Activated T-cell treated with anti-CD3 and anti-CD28 coated beads, Interleukin-2, amount 50 U/mL, for 24 hours (primary cell): ENCODE results near the gene USP36.

ENCODE experiments used
- DNase-seq: peaks from one replicate; pipeline ENCODE4 v3.0.0-alpha.2; 2020
- H3K27ac Mint-ChIP-seq: 2 replicates; pipeline ENCODE4 v1.8.0; 2020; ENCODE audit warnings: mild to moderate bottlenecking, mixed read lengths
- H3K27me3 Mint-ChIP-seq: 2 replicates; pipeline ENCODE4 v1.8.0; 2020; ENCODE audit warnings: mixed read lengths
- H3K36me3 Mint-ChIP-seq: 2 replicates; pipeline ENCODE4 v1.8.0; 2020; ENCODE audit warnings: low read depth, mixed read lengths
- H3K4me1 Mint-ChIP-seq: 2 replicates; pipeline ENCODE4 v1.8.0; 2020; ENCODE audit warnings: low read depth, mixed read lengths
- H3K4me3 Mint-ChIP-seq: 2 replicates; pipeline ENCODE4 v1.8.0; 2020; ENCODE audit warnings: mild to moderate bottlenecking, moderate library complexity, mixed read lengths
- H3K9me3 Mint-ChIP-seq: 2 replicates; pipeline ENCODE4 v1.8.0; 2020; ENCODE audit warnings: mixed read lengths

The USP36 gene

GRCh38 chr17:78774956-78775571 is 65.5 kb downstream of the USP36 start:
- H3K9me3 Mint-ChIP-seq, result no peaks in the 10 kb centered on the region
- peaks cover 70% of the 10 kb centered on the region for H3K4me1 Mint-ChIP-seq
- no peaks in the 10 kb centered on the region for H3K27me3 Mint-ChIP-seq
- peaks cover 48% of the 10 kb centered on the region for H3K36me3 Mint-ChIP-seq
- peak overlapping the region; percentile 94 for H3K27ac Mint-ChIP-seq
- peak; percentile 77 for DNase-seq
- H3K4me3 Mint-ChIP-seq, result peak overlapping the region; percentile 79

DNA sequence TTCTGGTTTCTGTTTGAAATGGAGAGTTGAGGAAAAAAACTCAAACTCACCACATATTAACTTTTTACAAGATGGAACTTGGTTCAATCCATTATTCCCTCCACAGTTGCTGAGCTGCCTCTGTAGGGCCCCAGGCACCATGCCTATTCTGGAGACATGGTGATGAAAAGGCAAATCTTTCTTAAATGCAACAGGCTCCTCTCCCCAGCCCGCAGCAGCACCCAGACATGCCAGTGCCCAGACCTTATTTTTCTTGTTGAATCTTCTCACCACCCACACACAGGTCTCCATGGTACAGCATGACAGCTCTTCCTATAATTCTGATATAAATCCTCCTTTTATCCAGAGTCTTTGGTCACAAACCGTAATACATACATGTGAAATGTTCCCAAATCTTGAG is 66.2 kb downstream of the USP36 start:
- H3K27me3 Mint-ChIP-seq, result no peaks in the 10 kb centered on the region
- peak; percentile 56 for DNase-seq
- peaks cover 42% of the 10 kb centered on the region for H3K36me3 Mint-ChIP-seq
- H3K9me3 Mint-ChIP-seq, result no peaks in the 10 kb centered on the region
- H3K27ac Mint-ChIP-seq, result peak overlapping the region; percentile 94
- H3K4me1 Mint-ChIP-seq, result peaks cover 64% of the 10 kb centered on the region
- peak overlapping the region; percentile 79 for H3K4me3 Mint-ChIP-seq

- Mint-ChIP-seq H3K36me3 (peaks cover 34% of the 10 kb centered on the region), H3K9me3 (no peaks in the 10 kb centered on the region), H3K4me3 (peak overlapping the region; percentile 75), H3K4me1 (peaks cover 50% of the 10 kb centered on the region), H3K27ac (peak overlapping the region; percentile 98), H3K27me3 (no peaks in the 10 kb centered on the region)
- DNase-seq, result peak; percentile 42
These were observed 68.7 kb downstream of the USP36 start for GRCh38 chr17:78771758-78772382.

DNA sequence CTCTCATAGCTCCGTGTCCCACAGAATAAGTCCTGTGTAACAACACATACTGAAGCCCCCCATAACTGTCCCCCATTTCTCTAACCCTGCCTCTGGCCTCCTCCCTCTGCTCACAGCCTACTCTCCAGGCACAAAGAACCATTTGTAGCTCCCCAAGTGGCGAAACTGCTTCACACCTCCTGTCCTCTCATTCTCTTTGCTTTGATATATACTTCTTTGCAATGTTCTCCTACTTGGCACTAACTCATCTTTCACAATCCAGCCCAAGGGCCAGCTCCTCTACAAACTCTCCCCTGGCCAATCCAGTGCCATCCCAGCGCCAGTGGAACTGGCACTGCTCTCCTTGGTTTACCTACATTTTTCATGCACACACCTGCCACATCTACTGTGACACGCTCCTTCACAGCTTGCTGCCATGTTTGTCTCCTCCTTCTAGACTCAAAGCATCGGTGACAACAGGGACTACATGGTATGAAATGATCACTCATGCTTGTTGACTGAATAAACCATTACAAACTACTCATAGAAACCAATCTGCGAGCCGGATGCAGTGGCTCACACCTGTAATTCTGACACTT is 71.3 kb downstream of the USP36 start:
- peak; percentile 40 for DNase-seq
- Mint-ChIP-seq H3K36me3 (peaks cover 32% of the 10 kb centered on the region), H3K4me3 (no peak overlapping the region), H3K4me1 (peaks cover 39% of the 10 kb centered on the region), H3K27ac (no peak overlapping the region), H3K27me3 (no peaks in the 10 kb centered on the region), H3K9me3 (no peaks in the 10 kb centered on the region)

- no peak overlapping the region for H3K27ac Mint-ChIP-seq
- H3K4me1 Mint-ChIP-seq, result peaks cover 41% of the 10 kb centered on the region
- no peaks in the 10 kb centered on the region for H3K27me3 Mint-ChIP-seq
These were observed 72.8 kb downstream of the USP36 start for GRCh38 chr17:78767806-78768205.

DNA sequence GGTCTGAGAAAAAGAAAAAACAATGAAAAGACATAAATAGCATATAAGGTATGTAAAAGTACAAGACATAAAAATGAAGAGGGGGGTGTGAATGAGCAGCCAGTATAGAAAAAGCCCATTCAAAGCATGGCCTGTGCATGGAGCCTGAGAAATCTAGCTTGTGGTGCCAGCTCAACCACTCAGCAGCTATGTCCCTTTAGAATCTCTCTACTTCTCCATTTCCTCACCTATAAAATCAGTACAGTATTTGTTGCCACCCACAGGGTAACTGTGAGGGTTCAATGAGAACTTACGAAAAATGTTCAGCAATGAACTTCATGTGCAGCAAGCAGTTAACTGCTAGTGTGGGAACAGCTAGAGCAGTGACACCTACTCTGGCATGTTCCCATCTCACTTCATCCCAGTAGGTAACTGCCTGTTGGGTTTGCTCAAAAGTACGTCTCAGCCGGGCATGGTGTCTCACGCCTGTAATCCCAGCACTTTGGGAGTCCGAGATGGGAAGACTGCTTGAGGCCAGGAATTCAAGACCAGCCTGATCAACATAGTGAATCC is 73.8 kb downstream of the USP36 start:
- Mint-ChIP-seq H3K36me3 (peaks cover 22% of the 10 kb centered on the region), H3K27ac (no peak overlapping the region), H3K4me1 (peaks cover 41% of the 10 kb centered on the region), H3K9me3 (no peaks in the 10 kb centered on the region), H3K27me3 (no peaks in the 10 kb centered on the region), H3K4me3 (no peak overlapping the region)
- no peak for DNase-seq

More at GRCh38 chr17:78767806-78768205, 72.8 kb downstream of the USP36 start:
- H3K9me3 Mint-ChIP-seq, result no peaks in the 10 kb centered on the region
- H3K4me3 Mint-ChIP-seq, result no peak overlapping the region
- H3K36me3 Mint-ChIP-seq, result peaks cover 25% of the 10 kb centered on the region
- no peak for DNase-seq

- H3K4me3 Mint-ChIP-seq, result no peak overlapping the region
- peaks cover 42% of the 10 kb centered on the region for H3K4me1 Mint-ChIP-seq
- H3K27ac Mint-ChIP-seq, result no peak overlapping the region
- no peak for DNase-seq
- H3K36me3 Mint-ChIP-seq, result peaks cover 20% of the 10 kb centered on the region
- no peaks in the 10 kb centered on the region for H3K27me3 Mint-ChIP-seq
- H3K9me3 Mint-ChIP-seq, result no peaks in the 10 kb centered on the region
These were observed 74.4 kb downstream of the USP36 start for GRCh38 chr17:78766225-78766624.

- Mint-ChIP-seq H3K27ac (no peak overlapping the region), H3K27me3 (no peaks in the 10 kb centered on the region), H3K9me3 (no peaks in the 10 kb centered on the region), H3K4me1 (peaks cover 43% of the 10 kb centered on the region), H3K36me3 (peaks cover 21% of the 10 kb centered on the region), H3K4me3 (no peak overlapping the region)
- no peak for DNase-seq
These were observed 74.8 kb downstream of the USP36 start for GRCh38 chr17:78765821-78766220.

GRCh38 chr17:78764871-78765270 is 75.7 kb downstream of the USP36 start:
- Mint-ChIP-seq H3K4me3 (peak overlapping the region; percentile 0), H3K4me1 (peaks cover 44% of the 10 kb centered on the region), H3K36me3 (peaks cover 16% of the 10 kb centered on the region), H3K27me3 (no peaks in the 10 kb centered on the region), H3K27ac (peak overlapping the region; percentile 85), H3K9me3 (no peaks in the 10 kb centered on the region)
- DNase-seq, result no peak

DNA sequence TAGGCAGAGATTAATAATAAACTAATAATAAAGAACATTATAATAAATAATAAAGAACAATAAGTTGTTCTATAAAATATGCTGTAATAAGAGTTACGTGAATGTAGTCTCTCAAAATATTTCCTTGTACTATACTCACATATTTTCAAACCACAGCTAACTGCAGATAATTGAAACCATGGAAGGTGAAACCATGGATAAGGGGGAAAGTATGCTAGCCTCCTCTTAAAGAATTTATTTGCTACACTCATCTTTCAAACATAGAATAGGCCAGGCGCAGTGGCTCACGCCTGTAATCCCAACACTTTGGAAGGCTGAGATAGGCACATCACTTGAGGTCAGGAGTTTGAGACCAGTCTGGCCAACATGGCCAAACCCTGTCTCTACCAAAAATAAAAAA is 77.1 kb downstream of the USP36 start:
- Mint-ChIP-seq H3K9me3 (no peaks in the 10 kb centered on the region), H3K27me3 (no peaks in the 10 kb centered on the region), H3K36me3 (peaks cover 20% of the 10 kb centered on the region), H3K4me3 (no peak overlapping the region), H3K27ac (peak overlapping the region; percentile 96), H3K4me1 (peaks cover 57% of the 10 kb centered on the region)
- no peak for DNase-seq

DNA sequence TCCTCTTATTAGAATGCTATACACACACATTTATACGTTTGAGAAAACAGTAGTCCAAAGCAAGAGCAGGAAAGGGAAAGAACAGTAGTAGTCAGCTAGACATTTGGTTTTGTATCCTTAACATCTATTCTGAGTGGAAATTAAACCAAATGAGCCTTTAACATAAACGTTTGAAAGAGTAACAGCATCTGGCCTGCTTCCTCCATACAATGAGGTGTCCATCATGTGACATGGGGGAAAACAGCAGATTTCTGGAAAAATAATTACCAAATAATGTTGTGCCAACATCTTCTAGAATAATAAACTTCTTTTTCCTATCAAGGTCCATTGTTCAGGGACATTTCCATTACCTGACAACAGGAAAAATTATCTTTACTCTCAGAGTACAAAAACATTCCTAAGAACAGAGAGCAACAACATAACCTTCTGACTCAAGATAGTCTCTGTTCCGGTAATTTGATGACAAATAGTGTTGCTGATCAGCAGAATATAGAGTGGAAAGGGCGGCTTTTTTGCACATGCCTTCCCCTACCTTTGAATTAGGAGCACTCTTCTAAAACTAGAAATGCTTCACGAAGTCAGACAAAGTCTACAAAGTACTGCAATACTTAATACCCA is 78.7 kb downstream of the USP36 start:
- Mint-ChIP-seq H3K27me3 (no peaks in the 10 kb centered on the region), H3K4me1 (peaks cover 73% of the 10 kb centered on the region), H3K27ac (peak overlapping the region; percentile 96), H3K9me3 (no peaks in the 10 kb centered on the region), H3K4me3 (peak overlapping the region; percentile 42), H3K36me3 (peaks cover 28% of the 10 kb centered on the region)
- DNase-seq, result no peak

DNA sequence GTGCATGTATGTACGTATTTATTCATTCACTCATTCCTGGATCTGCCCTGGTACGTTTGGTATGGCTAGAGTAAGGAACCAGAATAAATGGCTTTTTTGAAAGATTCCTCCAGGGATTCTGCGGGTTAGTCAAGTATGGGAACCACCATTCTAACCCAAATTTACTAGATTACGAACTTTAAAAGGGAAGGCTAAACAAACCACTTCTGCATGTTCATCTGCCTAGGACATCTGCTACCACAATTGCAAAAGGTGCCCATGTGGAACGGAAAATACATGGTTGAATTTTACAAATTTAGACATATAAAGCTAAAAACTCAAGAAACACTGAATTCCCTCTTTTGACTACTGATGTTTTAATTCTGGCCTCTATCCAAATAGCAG is 80.7 kb downstream of the USP36 start:
- H3K4me3 Mint-ChIP-seq, result peak overlapping the region; percentile 71
- peak overlapping the region; percentile 97 for H3K27ac Mint-ChIP-seq
- no peak for DNase-seq
- H3K4me1 Mint-ChIP-seq, result peaks cover 88% of the 10 kb centered on the region
- H3K36me3 Mint-ChIP-seq, result peaks cover 35% of the 10 kb centered on the region
- no peaks in the 10 kb centered on the region for H3K27me3 Mint-ChIP-seq
- H3K9me3 Mint-ChIP-seq, result no peaks in the 10 kb centered on the region

DNA sequence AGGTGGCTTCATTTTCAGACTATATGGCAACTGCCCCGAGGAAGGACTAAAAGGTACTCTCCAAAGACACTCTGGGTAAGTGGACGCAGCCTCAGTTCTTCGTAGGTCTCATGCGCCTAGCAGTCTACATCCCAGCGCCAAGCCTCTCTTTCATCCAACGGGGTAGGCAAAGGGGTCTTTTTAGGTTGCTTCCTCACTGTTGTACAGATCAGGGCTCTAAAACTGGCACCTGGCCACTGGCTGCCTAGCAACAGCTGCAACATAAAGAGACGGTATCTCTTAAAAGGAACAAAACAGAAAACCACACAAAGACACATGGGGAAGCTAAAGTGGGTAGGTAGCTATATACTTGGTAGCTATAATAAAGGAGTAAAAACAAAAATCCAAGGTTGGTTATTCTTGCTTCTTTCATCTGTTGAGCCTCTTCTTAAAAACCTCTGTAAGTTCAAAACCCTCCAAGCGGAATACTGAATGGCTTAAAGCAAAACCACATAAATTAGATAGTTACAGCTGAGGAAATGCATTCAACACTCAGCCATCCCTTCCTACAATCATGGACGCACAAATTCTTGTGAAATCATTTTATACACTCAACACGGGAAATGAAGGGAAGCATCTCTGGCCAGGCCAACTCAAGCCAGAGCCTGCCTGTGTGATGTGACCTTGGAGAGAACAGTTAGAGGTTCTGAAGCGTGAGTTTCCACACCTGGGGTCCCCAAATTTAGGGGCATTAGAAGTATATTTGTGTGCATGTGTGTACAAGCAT is 81.2 kb downstream of the USP36 start:
- H3K9me3 Mint-ChIP-seq, result no peaks in the 10 kb centered on the region
- peaks cover 85% of the 10 kb centered on the region for H3K4me1 Mint-ChIP-seq
- H3K36me3 Mint-ChIP-seq, result peaks cover 30% of the 10 kb centered on the region
- peak overlapping the region; percentile 71 for H3K4me3 Mint-ChIP-seq
- peak overlapping the region; percentile 97 for H3K27ac Mint-ChIP-seq
- DNase-seq, result peak; percentile 73
- H3K27me3 Mint-ChIP-seq, result no peaks in the 10 kb centered on the region
